HG02610 (cell line): ENCODE measurements around the gene PEMT.

ENCODE experiments used
- ATAC-seq: cut with Tn5 transposase; IDR thresholded peaks from one replicate; pipeline ENCODE4 v1.9.1; 2021; ENCODE audit warnings: mild to moderate bottlenecking, moderate library complexity; ENCODE audit not compliant: unreplicated experiment

Gene PEMT

DNA sequence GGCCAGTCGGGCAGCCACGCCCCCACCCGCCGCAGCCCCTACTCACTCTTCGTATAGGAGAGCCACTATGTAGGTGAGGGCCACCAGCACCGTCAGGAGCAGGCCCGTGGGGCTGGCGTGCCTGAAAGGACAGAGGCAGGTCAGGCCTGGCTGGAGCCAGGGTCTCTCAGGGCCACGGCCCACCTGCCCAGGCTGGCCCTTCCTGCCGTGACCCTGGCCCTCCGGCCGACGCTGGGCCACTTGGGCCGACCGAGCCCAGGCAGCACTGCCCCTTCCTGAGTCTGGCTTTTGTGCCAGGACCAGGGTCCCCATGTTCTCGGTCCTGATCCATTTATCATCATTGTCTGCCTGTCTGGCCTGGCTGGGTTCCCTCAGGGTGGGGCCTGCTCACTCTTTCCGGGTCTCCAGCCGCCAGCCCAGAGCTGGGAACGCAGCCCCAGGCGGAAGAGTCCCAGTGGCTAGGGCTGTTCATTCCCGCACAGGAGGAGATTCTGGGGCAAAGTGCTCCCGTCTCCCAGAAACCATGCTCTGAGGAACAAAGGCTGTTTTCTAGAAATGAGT is 85.2 kb downstream of the PEMT start:
- no peak for ATAC-seq

- ATAC-seq = no peak
These were observed 85.8 kb downstream of the PEMT start for GRCh38 chr17:17505610-17506171.

- no peak for ATAC-seq
These were observed 86.4 kb downstream of the PEMT start for GRCh38 chr17:17505151-17505550.

GRCh38 chr17:17504341-17505140 is 87.0 kb downstream of the PEMT start:
- ATAC-seq = no peak

GRCh38 chr17:17503566-17504130 is 87.9 kb downstream of the PEMT start:
- ATAC-seq = no peak

- ATAC-seq = no peak
These were observed 88.6 kb downstream of the PEMT start for GRCh38 chr17:17502741-17503565.

DNA sequence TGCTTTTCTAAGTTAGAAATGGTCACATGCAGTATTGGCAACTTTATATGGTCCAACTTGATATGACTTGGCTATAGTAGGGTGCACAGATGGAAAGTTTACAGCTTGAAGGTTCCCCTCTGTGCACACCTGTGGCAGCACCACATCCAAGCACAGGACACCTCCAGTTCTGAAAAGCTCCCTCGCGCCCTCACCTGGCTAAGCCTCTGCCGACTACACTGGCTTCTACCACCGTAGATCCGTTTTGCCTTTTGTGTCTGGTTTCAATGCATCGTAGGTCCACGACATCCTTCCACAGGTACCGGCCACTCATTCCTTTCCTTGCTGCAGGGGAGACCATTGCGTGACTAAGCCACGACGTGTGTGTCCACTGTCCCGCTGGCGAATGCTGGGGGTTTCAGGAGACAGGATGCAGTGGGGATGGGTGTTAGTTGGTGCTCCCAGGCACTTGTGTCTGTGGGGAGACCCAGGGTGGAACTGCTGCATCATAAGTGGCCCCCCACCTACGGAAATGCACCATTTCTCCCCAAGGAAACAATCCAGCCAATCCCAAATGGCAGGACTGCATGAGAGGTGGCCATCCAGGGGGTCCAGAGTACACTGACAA is 90.4 kb downstream of the PEMT start:
- no peak for ATAC-seq

DNA sequence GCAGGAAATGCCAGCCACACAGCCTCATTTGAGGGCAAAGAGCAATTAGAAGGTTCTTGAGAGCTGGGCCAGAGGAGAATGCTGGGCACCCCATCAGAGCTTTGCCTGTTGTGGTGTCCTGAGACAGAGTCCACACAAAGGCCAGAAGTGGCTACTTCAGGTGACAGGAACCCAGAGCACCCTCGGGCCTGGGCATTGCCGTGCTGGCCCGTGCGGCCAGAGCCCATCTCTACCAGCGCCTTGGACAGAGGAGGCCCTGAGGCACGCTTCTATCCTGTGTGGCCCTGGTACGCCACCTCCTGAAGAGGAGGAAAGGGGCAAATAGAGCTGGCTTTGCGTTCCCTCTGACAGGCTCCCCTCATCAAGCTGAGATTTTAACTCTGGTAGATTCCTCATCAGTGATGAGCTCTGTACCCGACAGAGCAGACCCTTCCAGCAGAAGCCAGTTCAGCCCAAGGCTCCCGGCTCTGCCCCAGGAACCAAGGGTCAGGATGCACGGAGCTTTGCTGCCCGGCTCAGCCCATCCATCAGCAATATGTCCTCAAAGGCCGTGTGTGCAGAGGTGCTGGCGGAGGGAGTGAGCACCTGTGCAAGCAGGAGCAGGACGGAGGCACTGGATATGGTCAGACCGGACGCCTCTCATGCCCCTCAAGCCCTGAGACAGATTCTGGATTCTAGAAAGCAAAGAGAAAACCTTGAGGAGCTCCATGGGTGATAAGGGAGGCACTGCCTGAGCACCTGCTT is 91.9 kb downstream of the PEMT start:
- no peak for ATAC-seq

- ATAC-seq = no peak
These were observed 92.8 kb downstream of the PEMT start for GRCh38 chr17:17498606-17499301.

- ATAC-seq = no peak
These were observed 93.5 kb downstream of the PEMT start for GRCh38 chr17:17497845-17498520.

GRCh38 chr17:17497065-17497844 is 94.3 kb downstream of the PEMT start:
- no peak for ATAC-seq

- ATAC-seq = peak; percentile 75
These were observed 95.1 kb downstream of the PEMT start, which contains the start of gene RASD1 for GRCh38 chr17:17496189-17497064. Gene RASD1, minus strand, starts transcription at chr17:17496395. Its CDS starts 214 bp downstream, at chr17:17496181.

- no peak for ATAC-seq
These were observed 95.8 kb downstream of the PEMT start for GRCh38 chr17:17495536-17496188.

DNA sequence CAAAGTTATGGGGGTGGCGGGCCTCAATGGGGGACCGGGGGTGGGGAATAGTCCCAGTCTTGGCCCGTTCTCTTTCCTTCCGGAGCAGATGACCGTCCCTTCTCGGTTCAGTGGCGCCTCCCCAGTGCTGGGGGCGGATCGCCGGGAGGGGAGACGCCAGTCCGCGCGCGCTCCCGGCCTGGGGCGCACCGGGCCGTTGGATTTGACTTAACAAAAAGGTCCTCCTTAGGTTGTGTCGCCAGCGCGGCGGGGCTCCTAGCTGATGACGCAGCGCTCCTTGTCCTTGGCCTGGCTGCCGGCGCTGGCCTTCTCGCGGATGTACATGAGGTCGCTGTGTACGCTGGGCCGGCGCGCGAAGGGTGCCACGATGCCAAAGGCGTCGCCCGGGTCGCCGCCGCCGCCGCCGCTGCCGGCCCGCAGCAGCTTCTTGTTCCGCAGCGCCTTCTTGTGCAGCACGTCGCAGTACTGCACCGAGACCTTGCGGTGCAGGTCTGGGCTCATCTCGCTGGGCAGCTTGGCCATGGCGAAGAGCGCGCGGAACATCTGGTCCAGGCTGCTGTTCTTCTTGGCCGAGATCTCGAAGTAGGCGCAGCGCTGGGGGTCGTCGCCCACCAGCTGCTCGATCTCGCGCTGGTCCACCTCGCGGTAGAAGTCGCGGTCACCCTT is 96.5 kb downstream of the PEMT start:
- no peak for ATAC-seq

- no peak for ATAC-seq
These were observed 97.0 kb downstream of the PEMT start for GRCh38 chr17:17494499-17494869.

GRCh38 chr17:17493986-17494466 is 97.5 kb downstream of the PEMT start:
- no peak for ATAC-seq
